HepG2 (cell line): ENCODE results near the gene ZMYND8.

Experiments used
- BORCS8-MEF2B ChIP-seq: sonication (generic); formaldehyde crosslinking; IDR thresholded peaks from 2 replicates; pipeline ENCODE4 v1.8.0; 2022; ENCODE audit warnings: mild to moderate bottlenecking, missing genetic modification reagents
- CTCF ChIP-seq: sonication (generic); formaldehyde crosslinking; IDR thresholded peaks from 2 replicates; pipeline ENCODE4 v1.5.0; 2020; ENCODE audit warnings: mild to moderate bottlenecking, missing genetic modification reagents, moderate library complexity
- DBP ChIP-seq: sonication (generic); formaldehyde crosslinking; IDR thresholded peaks from 2 replicates; pipeline ENCODE4 v1.4.0; 2020; ENCODE audit warnings: missing genetic modification reagents; ENCODE audit errors: not compliant biosample characterization
- EP300 ChIP-seq, 3 experiments: sonication (generic) in 1 of 3; formaldehyde crosslinking in 1 of 3; IDR thresholded peaks; 2 replicates each; pipeline versions ENCODE4 v1.5.1 to v1.6.1; 2011 to 2020; ENCODE audit warnings: low read depth in 2 of 3, low read length in 2 of 3, borderline replicate concordance in 1 of 3, improper control_type of control experiment in 1 of 3, mild to moderate bottlenecking in 1 of 3, missing genetic modification reagents in 1 of 3, moderate library complexity in 1 of 3
- FIP1L1 ChIP-seq: fragments of 200-400 bp; formaldehyde crosslinking; IDR thresholded peaks from 2 replicates; pipeline ENCODE4 v1.6.1; 2018; ENCODE audit warnings: low read depth, mild to moderate bottlenecking, low read length, moderate library complexity, borderline replicate concordance; ENCODE audit not compliant: insufficient read depth
- ISX ChIP-seq: sonication (generic); formaldehyde crosslinking; conservative IDR thresholded peaks from 2 replicates; pipeline ENCODE4 v1.5.0; 2020; ENCODE audit warnings: missing genetic modification reagents
- POGK ChIP-seq: sonication (generic); formaldehyde crosslinking; conservative IDR thresholded peaks from 2 replicates; pipeline ENCODE4 v1.8.0; 2022; ENCODE audit warnings: mild to moderate bottlenecking, moderate library complexity, missing genetic modification reagents
- RAD21 ChIP-seq: fragments of 450-650 bp; formaldehyde crosslinking; IDR thresholded peaks from 2 replicates; pipeline ENCODE4 v1.5.0; 2020; ENCODE audit warnings: mild to moderate bottlenecking
- RFX5 ChIP-seq: IDR thresholded peaks from 2 replicates; pipeline ENCODE4 v1.6.1; 2011; ENCODE audit warnings: low read depth, low read length, improper control_type of control experiment
- TEAD2 ChIP-seq: sonication (generic); formaldehyde crosslinking; IDR thresholded peaks from 2 replicates; pipeline ENCODE4 v1.9.0; 2021; ENCODE audit warnings: missing genetic modification reagents

- TF ChIP-seq CTCF (CRISPR knock-in tag) (no peak), RFX5 (no peak), RAD21 (CRISPR knock-in tag) (no peak), FIP1L1 (no peak), POGK (CRISPR knock-in tag) (no peak), TEAD2 (CRISPR knock-in tag) (no peak), DBP (CRISPR knock-in tag) (no peak), BORCS8-MEF2B (CRISPR knock-in tag) (no peak), EP300 (IDR thresholded peaks at IDR 0.05; ENCODE audit: low read depth in 2 of 2, low read length in 2 of 2) (no peak), EP300 (CRISPR knock-in tag; IDR thresholded peaks at IDR 0.05; ENCODE audit: borderline replicate concordance) (no peak), ISX (CRISPR knock-in tag) (no peak)
Observed at GRCh38 chr20:47391276-47392010, 34.9 kb upstream of the ZMYND8 start.
